Measurements from ENCODE around the gene TAF12. TPM values are rescaled to one million over a fixed set of nuclear protein-coding genes. Genes with fewer than 3 reads are reported as not detected.

The TAF12 gene
- total RNA-seq, 1 donor from 2014 or later: 14.2 TPM

DNA sequence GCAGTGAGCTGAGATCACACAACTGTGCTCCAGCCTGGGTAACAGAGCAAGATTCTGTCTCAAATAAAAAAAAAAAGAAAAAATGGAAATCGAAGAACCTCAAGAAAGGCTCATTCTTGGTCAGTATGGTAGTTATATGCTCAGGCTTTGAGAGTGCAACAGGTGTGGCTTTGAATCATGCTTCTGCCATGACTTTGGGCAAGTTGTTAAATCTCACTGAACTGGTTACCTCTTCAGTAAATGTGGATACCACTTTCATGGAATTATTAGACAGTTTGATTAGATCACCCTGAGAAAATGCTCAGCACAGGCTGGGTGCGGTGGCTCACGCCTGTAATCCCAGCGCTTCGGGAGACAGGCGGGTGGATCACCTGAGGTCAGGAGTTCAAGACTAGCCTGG lies 77.1 kb downstream of the TAF12 start:
- no peak for DNase-seq (ENCODE audit: extremely low spot score in 2 of 2)
- no peak overlapping the region for H3K27ac ChIP-seq
- no peak overlapping the region for H3K4me3 ChIP-seq
- no peaks in the 10 kb centered on the region for H3K27me3 ChIP-seq
- intact Hi-C loops (cut with DNase I): no loop called here
- H3K9me3 ChIP-seq: no peaks in the 10 kb centered on the region
- TF ChIP-seq POLR2A (IDR thresholded peaks at IDR 0.05): no peak
- TF ChIP-seq CTCF (IDR thresholded peaks at IDR 0.05): no peak
- TF ChIP-seq POLR2AphosphoS5 (IDR thresholded peaks at IDR 0.05; ENCODE audit: insufficient read depth in 1 of 2, low read depth in 1 of 2): no peak
- H3K36me3 ChIP-seq: peaks cover 0 to 80% of the 10 kb centered on the region in 2 donors
- no peaks in the 10 kb centered on the region for H3K4me1 ChIP-seq

DNA sequence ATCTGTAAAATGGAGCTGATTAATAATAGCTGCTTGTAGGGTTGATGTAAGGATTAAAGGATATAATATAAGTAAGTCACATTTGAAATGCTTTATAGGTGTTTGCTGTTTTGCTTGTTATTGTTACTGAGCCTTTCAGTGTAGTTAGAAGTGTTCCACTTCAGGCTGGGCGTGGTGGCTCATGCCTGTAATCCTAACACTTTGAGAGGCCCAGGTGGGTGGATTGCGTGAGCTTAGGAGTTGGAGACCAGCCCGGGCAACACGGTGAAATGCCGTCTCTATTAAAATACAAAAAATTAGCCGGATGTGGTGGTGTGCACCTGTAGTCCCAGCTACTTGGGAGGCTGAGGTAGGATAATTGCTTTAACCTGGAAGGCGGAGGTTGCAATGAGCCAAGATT lies 77.8 kb downstream of the TAF12 start:
- peaks cover 0 to 85% of the 10 kb centered on the region in 2 donors for H3K36me3 ChIP-seq
- H3K27me3 ChIP-seq: no peaks in the 10 kb centered on the region
- no peak overlapping the region for H3K27ac ChIP-seq
- no peaks in the 10 kb centered on the region for H3K4me1 ChIP-seq
- intact Hi-C loops (cut with DNase I): no loop called here
- H3K4me3 ChIP-seq: no peak overlapping the region
- no peaks in the 10 kb centered on the region for H3K9me3 ChIP-seq
- TF ChIP-seq POLR2A (IDR thresholded peaks at IDR 0.05) (no peak), POLR2AphosphoS5 (IDR thresholded peaks at IDR 0.05; ENCODE audit: insufficient read depth in 1 of 2, low read depth in 1 of 2) (no peak), CTCF (IDR thresholded peaks at IDR 0.05) (no peak)
- DNase-seq (ENCODE audit: extremely low spot score in 2 of 2): no peak

DNA sequence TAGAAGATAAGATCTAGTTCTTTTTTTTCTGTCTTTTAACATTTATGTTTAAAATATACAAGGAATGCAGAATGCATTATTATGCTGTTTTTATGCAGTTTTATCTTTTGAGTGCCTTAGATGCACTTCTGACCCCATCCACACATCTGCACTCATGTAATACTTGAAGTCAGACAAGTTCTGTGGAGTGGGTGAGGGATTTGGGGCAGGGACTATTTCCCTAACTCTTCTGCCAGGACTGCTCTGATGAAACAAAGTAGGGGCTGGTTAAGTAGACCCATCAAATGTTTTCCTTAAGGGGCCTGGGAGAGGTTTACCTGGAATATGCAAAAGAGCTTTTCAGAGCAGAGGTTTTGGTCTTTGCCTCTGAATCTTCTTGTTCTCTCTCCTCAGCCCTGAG lies 78.6 kb downstream of the TAF12 start:
- H3K27me3 ChIP-seq: no peaks in the 10 kb centered on the region
- peaks cover 0 to 93% of the 10 kb centered on the region in 2 donors for H3K36me3 ChIP-seq
- no peak overlapping the region for H3K4me3 ChIP-seq
- no peaks in the 10 kb centered on the region for H3K4me1 ChIP-seq
- no peak for TF ChIP-seq POLR2AphosphoS5 (IDR thresholded peaks at IDR 0.05; ENCODE audit: insufficient read depth in 1 of 2, low read depth in 1 of 2)
- TF ChIP-seq CTCF (IDR thresholded peaks at IDR 0.05): no peak
- TF ChIP-seq POLR2A (IDR thresholded peaks at IDR 0.05): no peak
- H3K27ac ChIP-seq: no peak overlapping the region
- no peak for DNase-seq (ENCODE audit: extremely low spot score in 2 of 2)
- no peaks in the 10 kb centered on the region for H3K9me3 ChIP-seq
- intact Hi-C loops (cut with DNase I): no loop called here

- no peak for DNase-seq (ENCODE audit: extremely low spot score in 2 of 2)
- no peak overlapping the region for H3K27ac ChIP-seq
- no peaks in the 10 kb centered on the region for H3K9me3 ChIP-seq
- H3K27me3 ChIP-seq: no peaks in the 10 kb centered on the region
- no peaks in the 10 kb centered on the region for H3K4me1 ChIP-seq
- no peak for TF ChIP-seq CTCF (IDR thresholded peaks at IDR 0.05)
- no peak for TF ChIP-seq POLR2AphosphoS5 (IDR thresholded peaks at IDR 0.05; ENCODE audit: insufficient read depth in 1 of 2, low read depth in 1 of 2)
- TF ChIP-seq POLR2A (IDR thresholded peaks at IDR 0.05): no peak
- H3K4me3 ChIP-seq: no peak overlapping the region
- peaks cover 4 to 92% of the 10 kb centered on the region in 2 donors for H3K36me3 ChIP-seq
- intact Hi-C loops (cut with DNase I): no loop called here
Observed at GRCh38 chr1:28560886-28561285, 82.0 kb downstream of the TAF12 start.

Small RNAs within 50 kb of the gene (small RNA-seq; reads per million reads assigned to genes)
- gene RF00422 (not detected), gene RNU11 (not detected), gene SNORA16A (not detected), gene SNORA44 (not detected), gene SNORA61 (not detected), gene SNORD99 (34,466 reads per million, percentile 100 among the genes with 10 or more reads in this experiment)

Other genes starting within 250 kb of the TAF12 start
- 23.8 TPM for gene RCC1, start 137.0 kb downstream of the TAF12 start, total RNA-seq
- gene TRNAU1AP, start 90.0 kb downstream of the TAF12 start, total RNA-seq: 14.0 TPM
- 2.5 TPM for gene RAB42, start 50.8 kb downstream of the TAF12 start, total RNA-seq
- gene RNU11, start 5.5 kb upstream of the TAF12 start, total RNA-seq: not detected
- 11.0 TPM for gene GMEB1, start 25.7 kb upstream of the TAF12 start, total RNA-seq
- 61.9 TPM for gene YTHDF2, start 93.9 kb upstream of the TAF12 start, total RNA-seq
- gene OPRD1, start 169.1 kb upstream of the TAF12 start, total RNA-seq: 2.2 TPM